Measurements from ENCODE around the gene CCDC40. TPM values are rescaled to one million over a fixed set of nuclear protein-coding genes. Genes with fewer than 3 reads are reported as not detected.

Gene CCDC40
- total RNA-seq, 1 experiment from 2014 or later: 3.9 TPM

GRCh38 chr17:80138856-80139426, 102.5 kb downstream of the CCDC40 start:
- Histone ChIP-seq H3K4me1 (no peaks in the 10 kb centered on the region), H3K27me3 (replicated peaks; ENCODE audit: control insufficient read depth, insufficient read depth, low read length) (no peaks in the 10 kb centered on the region), H3K9me3 (no peaks in the 10 kb centered on the region), H3K36me3 (ENCODE audit: control insufficient read depth, insufficient read depth, low read length) (peaks cover 12% of the 10 kb centered on the region), H3K4me3 (ENCODE audit: low read depth, low read length) (no peak overlapping the region)
- DNase-seq: no peak
- ChIA-PET CTCF (no interaction called here), POLR2A (no interaction called here)
- no peak for TF ChIP-seq CTCF (IDR thresholded peaks at IDR 0.05; ENCODE audit: insufficient read depth in 1 of 2, low read depth in 1 of 2, low read length in 1 of 2, severe bottlenecking in 1 of 2, unreplicated experiment in 1 of 2)
- Mint-ChIP-seq H3K9me3 (ENCODE audit: unreplicated experiment) (no peaks in the 10 kb centered on the region), H3K27ac (ENCODE audit: unreplicated experiment) (no peak overlapping the region), H3K4me1 (ENCODE audit: low read depth, unreplicated experiment) (no peaks in the 10 kb centered on the region), H3K27me3 (ENCODE audit: insufficient read depth, unreplicated experiment) (no peaks in the 10 kb centered on the region), H3K36me3 (ENCODE audit: insufficient read depth, unreplicated experiment) (peaks cover 95% of the 10 kb centered on the region), H3K4me3 (ENCODE audit: unreplicated experiment) (no peak overlapping the region)
- no TSS peak for BruUV-seq (replicated peaks)
- intact Hi-C loops (cut with micrococcal nuclease; ENCODE audit: unreplicated experiment): no loop called here

GRCh38 chr17:80141463-80142165, 105.2 kb downstream of the CCDC40 start:
- Mint-ChIP-seq H3K27me3 (ENCODE audit: insufficient read depth, unreplicated experiment) (no peaks in the 10 kb centered on the region), H3K27ac (ENCODE audit: unreplicated experiment) (no peak overlapping the region), H3K9me3 (ENCODE audit: unreplicated experiment) (no peaks in the 10 kb centered on the region), H3K36me3 (ENCODE audit: insufficient read depth, unreplicated experiment) (peaks cover 90% of the 10 kb centered on the region), H3K4me1 (ENCODE audit: low read depth, unreplicated experiment) (peaks cover 11% of the 10 kb centered on the region), H3K4me3 (ENCODE audit: unreplicated experiment) (no peak overlapping the region)
- Histone ChIP-seq H3K27me3 (replicated peaks; ENCODE audit: control insufficient read depth, insufficient read depth, low read length) (no peaks in the 10 kb centered on the region), H3K4me3 (ENCODE audit: low read depth, low read length) (no peak overlapping the region), H3K9me3 (no peaks in the 10 kb centered on the region), H3K4me1 (peaks cover 10% of the 10 kb centered on the region), H3K36me3 (ENCODE audit: control insufficient read depth, insufficient read depth, low read length) (peaks cover 10% of the 10 kb centered on the region)
- no peak for TF ChIP-seq CTCF (IDR thresholded peaks at IDR 0.05; ENCODE audit: insufficient read depth in 1 of 2, low read depth in 1 of 2, low read length in 1 of 2, severe bottlenecking in 1 of 2, unreplicated experiment in 1 of 2)
- DNase-seq: no peak
- ChIA-PET POLR2A (no interaction called here), CTCF (no interaction called here)
- no TSS peak for BruUV-seq (replicated peaks)
- intact Hi-C loops (cut with micrococcal nuclease; ENCODE audit: unreplicated experiment): no loop called here

GRCh38 chr17:80142929-80143328, 106.5 kb downstream of the CCDC40 start:
- intact Hi-C loops (cut with micrococcal nuclease; ENCODE audit: unreplicated experiment): no loop called here
- Histone ChIP-seq H3K9me3 (no peaks in the 10 kb centered on the region), H3K36me3 (ENCODE audit: control insufficient read depth, insufficient read depth, low read length) (peaks cover 5% of the 10 kb centered on the region), H3K4me1 (peaks cover 10% of the 10 kb centered on the region), H3K4me3 (ENCODE audit: low read depth, low read length) (no peak overlapping the region), H3K27me3 (replicated peaks; ENCODE audit: control insufficient read depth, insufficient read depth, low read length) (no peaks in the 10 kb centered on the region)
- POLR2A ChIA-PET: no interaction called here
- CTCF ChIA-PET: interaction anchor here (1.0 kb wide), 1 partner anchor 19 kb away, joined by 3 read pairs; no protein-coding TSS in a partner anchor
- H3K4me3 Mint-ChIP-seq (ENCODE audit: unreplicated experiment): no peak overlapping the region
- H3K36me3 Mint-ChIP-seq (ENCODE audit: insufficient read depth, unreplicated experiment): peaks cover 86% of the 10 kb centered on the region
- no peak for TF ChIP-seq CTCF (IDR thresholded peaks at IDR 0.05; ENCODE audit: insufficient read depth in 1 of 2, low read depth in 1 of 2, low read length in 1 of 2, severe bottlenecking in 1 of 2, unreplicated experiment in 1 of 2)
- H3K27me3 Mint-ChIP-seq (ENCODE audit: insufficient read depth, unreplicated experiment): no peaks in the 10 kb centered on the region
- no peak overlapping the region for H3K27ac Mint-ChIP-seq (ENCODE audit: unreplicated experiment)
- H3K9me3 Mint-ChIP-seq (ENCODE audit: unreplicated experiment): no peaks in the 10 kb centered on the region
- no peak for DNase-seq
- peaks cover 11% of the 10 kb centered on the region for H3K4me1 Mint-ChIP-seq (ENCODE audit: low read depth, unreplicated experiment)
- BruUV-seq (replicated peaks): no TSS peak
